Lung (tissue), 12 donors: Measurements from ENCODE around the gene ASTN2. TPM values are rescaled to one million over a fixed set of nuclear protein-coding genes. Genes with fewer than 3 reads are reported as not detected.
A peak's percentile ranks its signal among the peaks of the same experiment; 100 is the strongest.

Experiments
- ATAC-seq: fragments of 200-7000 bp; cut with Tn5 transposase; one replicate; pipeline ENCODE4 v1.9.1; 2020; ENCODE audit warnings: moderate number of reproducible peaks; ENCODE audit not compliant: insufficient read depth, low FRiP score
- DNase-seq, 3 donors: peaks; one replicate each; pipeline ENCODE4 v3.0.0-alpha.2; 2013 to 2017
- H3K27ac ChIP-seq, 2 donors: one replicate each; pipeline ENCODE4 v1.5.1; 2013; ENCODE audit warnings: mild to moderate bottlenecking in 2 of 2, moderate library complexity in 2 of 2, control low read depth in 1 of 2, inconsistent platforms in 1 of 2, low read depth in 1 of 2, low read length in 1 of 2
- H3K27me3 ChIP-seq, 3 donors: one replicate each; pipeline ENCODE4 v1.5.1; 2013; ENCODE audit warnings: low read length in 2 of 3; ENCODE audit not compliant: control insufficient read depth in 3 of 3, insufficient read depth in 3 of 3
- H3K36me3 ChIP-seq, 4 donors: one replicate each; pipeline ENCODE4 v1.5.1; 2013; ENCODE audit warnings: low read length in 4 of 4, mild to moderate bottlenecking in 1 of 4, moderate library complexity in 1 of 4; ENCODE audit not compliant: control insufficient read depth in 4 of 4, insufficient read depth in 4 of 4
- H3K4me1 ChIP-seq, 5 donors: one replicate each; pipeline ENCODE4 v1.5.1; 2013; ENCODE audit warnings: low read length in 5 of 5, mild to moderate bottlenecking in 2 of 5, moderate library complexity in 1 of 5; ENCODE audit not compliant: control insufficient read depth in 5 of 5, insufficient read depth in 5 of 5
- H3K4me3 ChIP-seq: one replicate; pipeline ENCODE4 v1.5.1; 2013; ENCODE audit warnings: mild to moderate bottlenecking, control low read depth, moderate library complexity
- H3K9ac ChIP-seq, 2 donors: one replicate each; pipeline ENCODE4 v1.5.1; 2013; ENCODE audit warnings: low read length in 2 of 2, control low read depth in 1 of 2; ENCODE audit not compliant: insufficient read depth in 1 of 2
- H3K9me3 ChIP-seq, 4 donors: one replicate each; pipeline ENCODE4 v1.5.1; 2013; ENCODE audit warnings: low read length in 3 of 4, mild to moderate bottlenecking in 1 of 4, moderate library complexity in 1 of 4; ENCODE audit not compliant: control insufficient read depth in 4 of 4, insufficient read depth in 3 of 4
- WGBS, 2 donors: extraction: QIAGEN DNeasy Blood & Tissue Kit; methylation state at CpG; one replicate each; pipeline ENCODE4 v1.1.7; 2013; 5-methylcytosine and 5-hydroxymethylcytosine counted together
- polyA plus RNA-seq, 2 donors: library from polyadenylated mRNA; stranded (reverse); fragments of 200-250 nt; gene quantifications; one replicate each; pipeline ENCODE4 v1.2.1, GENCODE V29; 2013
- total RNA-seq, 2 donors: library from RNA; depleted of rRNA in 1 of 2; stranded (reverse); fragments of >200 nt in 1 of 2; gene quantifications; one replicate each; pipeline ENCODE4 v1.2.1, GENCODE V29; 2014 to 2021
- TF ChIP-seq, protein P1 (sequence below): IDR thresholded peaks from 2 replicates; pipeline ENCODE4 v1.5.1; 2012; ENCODE audit warnings: mild to moderate bottlenecking; ENCODE audit errors: control extremely low read depth, extremely low read depth
- donor health status: control.
- donor health status: control.
- donor health status: Bipolar disorder and iron deficiency.
- donor health status: healthy.
- donor health status: DM: yes; HTN: yes; CAD: no.

Gene ASTN2
- total and polyA plus RNA-seq, 4 donors: 1.4 to 7.0 (median 3.3) TPM

GRCh38 chr9:116566677-116567488, 848.0 kb downstream of the ASTN2 start:
- peak; percentile 19 for ATAC-seq
- 52 to 71% methylated on average over 5 of the region's 5 CpGs for WGBS, 2 donors
- Histone ChIP-seq H3K36me3 (no peaks in the 10 kb centered on the region), H3K9me3 (no peaks in the 10 kb centered on the region), H3K4me1 (peaks cover 0 to 23% (median 6%) of the 10 kb centered on the region in 5 donors), H3K27me3 (no peaks in the 10 kb centered on the region), H3K9ac (no peak overlapping the region), H3K27ac (no peak overlapping the region), H3K4me3 (no peak overlapping the region)
- peak; percentile 43 to 80 (median 73) for DNase-seq
- TF ChIP-seq, protein P1, sequence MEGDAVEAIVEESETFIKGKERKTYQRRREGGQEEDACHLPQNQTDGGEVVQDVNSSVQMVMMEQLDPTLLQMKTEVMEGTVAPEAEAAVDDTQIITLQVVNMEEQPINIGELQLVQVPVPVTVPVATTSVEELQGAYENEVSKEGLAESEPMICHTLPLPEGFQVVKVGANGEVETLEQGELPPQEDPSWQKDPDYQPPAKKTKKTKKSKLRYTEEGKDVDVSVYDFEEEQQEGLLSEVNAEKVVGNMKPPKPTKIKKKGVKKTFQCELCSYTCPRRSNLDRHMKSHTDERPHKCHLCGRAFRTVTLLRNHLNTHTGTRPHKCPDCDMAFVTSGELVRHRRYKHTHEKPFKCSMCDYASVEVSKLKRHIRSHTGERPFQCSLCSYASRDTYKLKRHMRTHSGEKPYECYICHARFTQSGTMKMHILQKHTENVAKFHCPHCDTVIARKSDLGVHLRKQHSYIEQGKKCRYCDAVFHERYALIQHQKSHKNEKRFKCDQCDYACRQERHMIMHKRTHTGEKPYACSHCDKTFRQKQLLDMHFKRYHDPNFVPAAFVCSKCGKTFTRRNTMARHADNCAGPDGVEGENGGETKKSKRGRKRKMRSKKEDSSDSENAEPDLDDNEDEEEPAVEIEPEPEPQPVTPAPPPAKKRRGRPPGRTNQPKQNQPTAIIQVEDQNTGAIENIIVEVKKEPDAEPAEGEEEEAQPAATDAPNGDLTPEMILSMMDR: no peak

DNA sequence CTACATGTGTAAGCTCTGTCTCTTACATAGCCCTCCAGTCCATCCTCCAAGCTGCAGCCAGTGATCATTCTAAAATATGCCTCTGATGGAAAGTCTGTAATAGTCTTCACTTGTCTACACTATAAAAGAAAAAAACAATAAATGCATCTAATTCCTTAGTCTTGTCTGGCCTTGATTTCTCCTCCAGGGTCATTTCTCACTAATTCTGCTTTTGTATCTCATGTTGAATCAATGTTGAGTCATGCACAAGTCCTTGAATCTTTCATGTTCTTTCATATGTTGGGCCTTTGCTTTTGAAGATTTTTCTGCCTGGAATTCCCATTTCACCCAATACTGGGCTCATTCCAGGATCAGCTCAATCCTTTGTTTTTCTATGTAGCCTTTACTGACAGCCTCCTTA, 848.9 kb downstream of the ASTN2 start:
- TF ChIP-seq, protein P1: no peak
- DNase-seq (no peak), ATAC-seq (no peak)
- Histone ChIP-seq H3K4me1 (peaks cover 0 to 15% (median 4%) of the 10 kb centered on the region in 5 donors), H3K36me3 (no peaks in the 10 kb centered on the region), H3K27ac (no peak overlapping the region), H3K9me3 (no peaks in the 10 kb centered on the region), H3K4me3 (no peak overlapping the region), H3K27me3 (no peaks in the 10 kb centered on the region), H3K9ac (no peak overlapping the region)

GRCh38 chr9:116564266-116564793, 850.5 kb downstream of the ASTN2 start:
- no peak overlapping the region for H3K4me3 ChIP-seq
- H3K9me3 ChIP-seq: no peaks in the 10 kb centered on the region
- no peaks in the 10 kb centered on the region for H3K36me3 ChIP-seq
- TF ChIP-seq, protein P1: no peak
- H3K9ac ChIP-seq: no peak overlapping the region
- DNase-seq (no peak), ATAC-seq (no peak)
- H3K4me1 ChIP-seq: peaks cover 0 to 10% (median 4%) of the 10 kb centered on the region in 5 donors
- H3K27me3 ChIP-seq: no peaks in the 10 kb centered on the region
- 76 to 85% methylated on average over 3 of the region's 3 CpGs for WGBS, 2 donors
- no peak overlapping the region for H3K27ac ChIP-seq
